Heart left ventricle (tissue), 13 donors: Measurements from ENCODE around the gene TMEM120A.

Experiments used
- CTCF ChIP-seq, 12 donors: fragments of 200-600 bp; sonication (generic) in 4 of 12; IDR thresholded peaks; one replicate each; pipeline versions ENCODE4 v1.5.0 to v1.8.0; 2018 to 2022; ENCODE audit warnings: antibody characterized with exemption in 12 of 12, mild to moderate bottlenecking in 5 of 12
- POLR2A ChIP-seq, 2 donors: fragments of 450-650 bp; IDR thresholded peaks; one replicate each; pipeline ENCODE4 v1.6.1; 2017; ENCODE audit warnings: antibody characterized with exemption in 2 of 2, mild to moderate bottlenecking in 2 of 2, moderate library complexity in 2 of 2
- donor health status: ischemic (EF 13 %, LVEDD 7.1; RV severe dilation, severe dysfunction).
- donor health status: DM: no; HTN: yes; CAD: no.
- donor health status: DM: no; HTN: no; CAD: no.
- donor health status: ischemic (EF 25% LVEDD 6.9; RV normal size, moderate dysfunction).
- donor health status: ischemic (EF 25% LVEDD 5.7; RV mildly dilated, moderate dysfunction).
- donor health status: ischemic (EF 35%, LVEDD 5.7; RV mildly dilated, moderate dysfunction).
- donor health status: nonischemic (EF 11% LVEDD 7.7; RV severe dilation, severe dysfunction).
- donor health status: DM: yes; HTN: yes; CAD: no.
- donor health status: PGD.
- donor health status: ischemic (EF 29% LVEDD 5.4; RV normal size, mild dysfunction).
- donor health status: nonischemic (EF 23%, LVEDD 6.1; RV moderate dilation, normal function).

DNA sequence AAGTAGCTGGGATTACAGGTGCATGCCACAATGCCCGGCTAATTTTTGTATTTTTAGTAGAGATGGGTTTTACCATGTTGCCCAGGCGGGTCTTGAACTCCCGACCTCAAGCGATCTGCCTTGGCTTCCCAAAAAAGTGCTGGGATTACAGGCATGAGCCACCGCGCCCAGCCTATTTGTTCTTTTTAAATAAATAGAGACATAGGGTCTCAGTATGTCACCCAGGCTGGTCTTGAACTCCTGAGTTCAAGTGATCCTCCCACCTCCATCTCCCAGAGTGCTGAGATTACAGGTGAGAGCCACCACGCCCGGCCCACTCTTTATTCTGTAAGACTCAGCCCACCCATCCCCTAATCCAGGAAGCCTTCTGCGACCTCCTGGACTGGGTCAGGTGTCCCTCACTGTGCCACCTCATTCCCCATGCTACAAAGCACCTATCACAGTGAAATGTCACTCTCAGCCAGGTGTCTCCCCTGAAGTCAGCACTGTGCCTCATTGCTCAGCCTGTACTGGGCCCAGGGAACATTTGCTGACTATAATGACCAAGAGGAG, 2.8 kb downstream of the TMEM120A start:
- TF ChIP-seq CTCF (IDR thresholded peaks at IDR 0.05) = no peak
- no peak for TF ChIP-seq POLR2A (IDR thresholded peaks at IDR 0.05)
